HL-60/S4 treated with phorbol 12-myristate 13-acetate at 8.2 ng/mL for 4 days and 3 days (cell line): ENCODE data around the gene MRPL12.

Experiments
- in situ Hi-C: fragments of 300-500 bp; cut with MboI; formaldehyde crosslinking; loops from 2 replicates; pipeline ENCODE4 v1.15.0; 2022; ENCODE audit warnings: low sequenced_read_pairs

MRPL12 gene

DNA sequence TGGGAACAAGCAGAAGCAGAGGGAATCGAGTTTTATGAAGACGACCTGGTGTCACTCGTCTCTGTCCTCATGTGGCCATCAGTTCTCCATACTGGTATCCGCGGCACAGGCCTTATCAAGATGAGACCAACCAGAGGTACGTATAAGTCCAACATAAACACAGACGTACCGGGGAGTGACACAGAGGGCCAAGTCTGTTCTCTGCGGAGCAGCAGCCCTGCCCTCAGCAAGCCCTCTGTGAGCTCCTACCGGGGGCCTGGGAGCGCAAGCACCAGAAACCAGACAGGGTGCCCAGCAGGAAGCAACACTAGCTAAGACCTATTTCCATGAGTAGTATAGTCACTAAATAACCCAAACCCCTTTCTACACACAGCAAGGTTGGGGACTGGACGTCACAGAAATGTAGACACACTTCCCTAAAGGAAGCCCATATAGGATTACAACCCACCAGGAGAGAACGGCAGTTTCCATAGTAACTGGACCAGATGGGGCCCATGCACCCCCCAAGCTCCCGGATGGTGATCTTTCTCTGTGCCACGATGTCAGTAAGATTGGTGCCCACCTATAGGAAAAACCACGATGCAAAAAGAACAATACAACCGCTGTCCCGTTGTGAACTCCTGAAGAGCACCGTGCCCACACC lies 20.5 kb upstream of the MRPL12 start:
- in situ Hi-C loops: no loop called here

DNA sequence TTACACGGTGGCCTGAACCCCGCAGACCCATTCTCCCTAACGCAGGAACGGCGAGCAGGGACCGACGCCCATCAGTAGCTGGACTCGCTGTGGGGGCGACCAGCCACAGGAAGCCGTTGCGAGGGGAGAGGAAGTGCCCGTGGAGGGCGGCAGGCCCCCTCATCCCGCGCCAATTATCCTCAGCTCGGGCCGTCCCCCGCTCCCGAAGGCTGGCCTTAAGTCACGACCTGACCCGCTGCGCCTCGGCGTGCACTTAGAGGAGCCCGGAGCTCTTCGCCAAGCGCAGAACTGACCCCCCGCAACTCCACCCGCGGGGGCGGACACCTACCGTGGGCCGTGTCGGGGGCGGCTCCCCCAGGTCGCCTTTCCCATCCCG lies 20.0 kb upstream of the MRPL12 start:
- in situ Hi-C loops: no loop called here

DNA sequence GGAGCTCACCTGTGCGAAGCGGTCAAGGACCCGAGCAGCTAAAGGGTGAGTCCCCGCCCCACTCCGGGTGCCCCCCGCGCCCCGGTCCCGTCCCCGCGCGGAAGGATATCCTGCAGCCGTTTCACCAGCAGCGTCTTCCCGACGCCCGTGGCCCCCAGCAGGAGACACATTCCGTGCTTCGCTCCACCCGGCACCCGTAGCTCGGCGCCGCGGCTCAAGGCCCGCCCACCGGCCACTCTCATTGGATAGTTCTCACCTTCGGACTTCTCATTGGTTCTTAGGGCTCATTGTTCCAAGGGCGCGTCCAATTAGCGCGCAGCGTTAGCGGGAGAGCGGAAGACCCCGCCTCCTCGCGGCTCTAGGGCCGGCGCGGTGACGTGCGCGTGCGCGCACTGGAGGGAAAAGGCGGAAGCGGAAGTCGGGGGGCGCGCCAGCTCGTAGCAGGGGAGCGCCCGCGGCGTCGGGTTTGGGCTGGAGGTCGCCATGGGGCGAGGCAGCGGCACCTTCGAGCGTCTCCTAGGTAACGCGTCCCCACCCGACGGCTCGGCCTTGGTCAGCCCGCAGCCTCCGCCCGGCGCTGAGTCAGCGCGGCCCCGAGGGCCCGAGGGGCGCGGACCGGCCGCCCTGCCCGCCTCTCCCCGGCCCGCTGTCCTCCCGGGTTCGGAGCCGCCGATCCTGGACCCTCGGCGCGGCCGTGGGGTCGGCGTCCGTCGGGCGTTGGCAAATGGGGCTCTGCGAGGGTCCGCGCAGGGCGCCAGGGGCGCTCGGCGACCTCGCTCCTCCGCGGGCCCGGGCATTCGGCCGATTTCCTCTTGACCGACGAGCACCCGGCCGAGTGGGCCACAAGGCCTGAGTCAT lies 19.4 kb upstream of the MRPL12 start, which contains the start of the genes ARL16 and HGS:
ARL16 (minus strand) TSS at position 214 of the 858 bp plus-strand sequence; CDS start at position 170, 44 bp downstream.
HGS (plus strand) TSS at position 428 of the 858 bp plus-strand sequence; CDS start at position 484, 56 bp downstream.
- in situ Hi-C loops: no loop called here

- in situ Hi-C loops: no loop called here
Observed at GRCh38 chr17:81684442-81684911, 18.7 kb upstream of the MRPL12 start.

DNA sequence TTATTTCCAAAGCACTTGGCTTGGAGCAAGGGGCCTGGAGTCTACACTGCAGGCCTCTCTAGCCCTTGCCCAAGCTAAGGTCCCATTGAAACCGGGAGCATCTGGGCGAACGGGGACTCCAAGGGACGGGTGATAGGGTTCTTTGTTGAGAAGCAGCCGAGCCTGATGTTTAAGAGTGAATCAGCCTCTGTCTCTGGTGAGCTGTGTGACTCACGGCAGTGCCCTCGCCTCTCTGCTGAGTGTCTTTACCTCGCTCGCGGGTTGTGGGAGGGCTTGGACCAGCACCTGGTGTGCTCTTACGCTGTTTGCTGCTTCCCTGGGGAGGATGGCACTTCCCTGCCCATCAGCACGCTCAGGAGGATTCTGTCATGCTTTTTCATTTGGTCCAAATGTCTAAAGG lies 18.1 kb upstream of the MRPL12 start:
- in situ Hi-C loops: no loop called here

GRCh38 chr17:81686614-81687013 lies 16.6 kb upstream of the MRPL12 start:
- in situ Hi-C loops: no loop called here

GRCh38 chr17:81687770-81688541 lies 15.2 kb upstream of the MRPL12 start:
- in situ Hi-C loops: no loop called here

GRCh38 chr17:81688616-81689015 lies 14.6 kb upstream of the MRPL12 start:
- in situ Hi-C loops: no loop called here

DNA sequence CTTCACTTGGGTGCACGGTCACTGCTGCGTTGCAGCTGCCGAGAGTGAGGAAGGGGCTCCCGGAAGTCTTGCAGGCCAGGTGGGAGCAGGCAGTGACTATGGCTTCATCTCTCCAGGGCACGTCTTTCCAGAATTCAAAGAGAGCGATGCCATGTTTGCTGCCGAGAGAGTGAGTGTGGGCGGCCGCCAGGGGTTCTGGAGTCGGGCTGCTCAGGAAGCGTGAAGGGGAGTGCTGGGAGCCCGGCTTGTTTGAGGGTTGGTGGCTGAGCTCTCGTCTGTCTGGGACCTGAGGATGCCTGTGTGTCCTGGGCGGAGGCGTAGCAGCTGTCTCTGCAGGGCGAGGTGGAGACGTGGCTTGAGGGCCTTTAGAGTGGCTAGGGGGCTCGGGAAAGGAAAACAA lies 13.1 kb upstream of the MRPL12 start:
- in situ Hi-C loops: no loop called here

GRCh38 chr17:81690549-81690948 lies 12.6 kb upstream of the MRPL12 start:
- in situ Hi-C loops: no loop called here

DNA sequence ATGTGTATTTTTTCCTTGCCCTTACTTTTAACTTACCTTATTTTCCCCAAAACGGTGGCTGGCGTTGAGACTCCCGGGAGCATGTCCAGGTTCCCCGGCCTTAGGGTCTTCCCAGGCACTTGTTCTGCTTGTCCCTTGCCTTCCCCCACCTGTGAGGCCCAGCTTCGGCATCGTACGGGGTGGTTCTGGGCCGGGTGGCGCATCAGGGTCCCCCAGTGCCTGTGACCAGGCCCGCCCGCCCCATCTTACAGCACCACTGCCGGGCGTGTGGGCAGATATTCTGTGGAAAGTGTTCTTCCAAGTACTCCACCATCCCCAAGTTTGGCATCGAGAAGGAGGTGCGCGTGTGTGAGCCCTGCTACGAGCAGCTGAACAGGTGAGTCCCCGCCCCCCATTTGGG lies 12.0 kb upstream of the MRPL12 start:
- in situ Hi-C loops: no loop called here

DNA sequence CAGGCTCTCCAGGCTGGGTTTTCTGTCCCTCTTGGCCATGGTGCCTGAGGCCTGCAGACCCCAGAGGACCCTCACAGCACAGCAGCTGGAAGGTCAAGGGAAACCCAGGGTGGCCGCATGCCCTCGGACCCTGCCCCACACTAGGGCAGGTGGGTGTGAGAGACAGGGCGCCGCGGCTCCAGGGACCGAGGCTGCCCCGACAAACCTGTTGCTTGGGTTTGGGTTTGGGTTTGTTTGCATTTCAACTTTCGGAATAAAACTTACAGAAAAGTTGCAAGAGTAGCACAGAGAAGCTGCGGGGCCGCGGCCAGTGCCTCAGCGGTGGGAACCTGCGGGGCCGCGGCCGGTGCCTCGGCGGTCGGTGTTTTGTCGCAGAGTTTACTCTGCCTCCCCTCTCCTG lies 11.6 kb upstream of the MRPL12 start:
- in situ Hi-C loops: no loop called here

GRCh38 chr17:81693509-81694210 lies 9.5 kb upstream of the MRPL12 start:
- in situ Hi-C loops: no loop called here

DNA sequence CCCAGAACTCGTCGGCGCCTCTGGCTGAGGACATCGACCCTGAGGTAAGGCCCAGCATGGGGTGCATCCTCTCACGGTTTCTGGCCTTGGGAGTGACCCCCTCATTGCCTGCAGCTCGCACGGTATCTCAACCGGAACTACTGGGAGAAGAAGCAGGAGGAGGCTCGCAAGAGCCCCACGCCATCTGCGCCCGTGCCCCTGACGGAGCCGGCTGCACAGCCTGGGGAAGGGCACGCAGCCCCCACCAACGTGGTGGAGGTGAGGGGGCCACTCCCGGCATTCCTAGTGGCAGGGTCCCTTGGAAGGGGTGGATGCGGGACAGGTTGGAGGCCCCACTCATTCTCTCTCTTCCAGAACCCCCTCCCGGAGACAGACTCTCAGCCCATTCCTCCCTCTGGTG lies 8.4 kb upstream of the MRPL12 start:
- in situ Hi-C loops: no loop called here

- in situ Hi-C loops: no loop called here
Observed at GRCh38 chr17:81695211-81695610, 8.0 kb upstream of the MRPL12 start.

GRCh38 chr17:81695801-81696200 lies 7.4 kb upstream of the MRPL12 start:
- in situ Hi-C loops: no loop called here

- in situ Hi-C loops: no loop called here
Observed at GRCh38 chr17:81696218-81696941, 6.8 kb upstream of the MRPL12 start.

DNA sequence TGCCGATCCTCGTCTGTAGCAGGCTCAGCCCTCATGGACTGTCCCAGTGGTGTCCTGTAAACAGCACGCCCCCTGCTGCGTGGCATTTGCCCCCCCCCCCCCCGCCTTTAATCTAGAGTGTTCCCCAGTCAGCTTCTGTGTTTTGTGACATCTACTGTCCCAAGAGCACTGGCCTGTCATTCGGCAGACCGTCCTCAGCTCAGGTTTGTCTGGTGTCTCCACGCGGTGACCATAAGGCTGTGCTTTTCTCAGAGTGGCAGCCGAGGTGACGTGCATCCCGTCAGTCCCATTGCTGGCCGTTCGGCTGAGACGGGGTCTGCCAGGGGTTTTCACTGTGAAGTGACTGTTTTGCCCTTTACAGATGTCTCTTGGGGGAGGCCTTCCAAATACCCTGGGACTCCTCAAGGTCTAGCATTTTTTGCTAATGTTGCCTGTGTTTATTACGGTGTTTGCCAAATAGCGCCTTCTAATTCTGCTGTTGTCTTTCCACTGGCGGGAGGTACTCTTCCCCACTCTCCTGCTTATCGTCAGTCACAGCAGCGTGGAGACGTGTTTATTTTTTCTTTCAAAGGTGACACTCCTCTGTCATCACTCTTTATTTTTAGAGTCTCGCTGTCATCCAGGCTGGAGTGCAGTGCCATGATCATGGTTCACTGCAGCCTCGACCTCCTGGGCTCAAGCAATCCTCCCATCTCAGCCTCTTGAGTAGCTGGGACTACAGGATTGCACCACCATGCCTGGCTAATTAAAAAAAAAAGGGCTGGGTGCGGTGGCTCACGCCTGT lies 5.7 kb upstream of the MRPL12 start:
- in situ Hi-C loops: no loop called here
